NCI-H2196 treated with DMSO at 0.1 percent for 48 hours (cell line): ENCODE results near the gene MXD1.

Source experiments
- DNase-seq: peaks from one replicate; lab custom pipeline; 2025; ENCODE audit not compliant: unreplicated experiment; lab: John Stamatoyannopoulos, UW

Gene MXD1

DNA sequence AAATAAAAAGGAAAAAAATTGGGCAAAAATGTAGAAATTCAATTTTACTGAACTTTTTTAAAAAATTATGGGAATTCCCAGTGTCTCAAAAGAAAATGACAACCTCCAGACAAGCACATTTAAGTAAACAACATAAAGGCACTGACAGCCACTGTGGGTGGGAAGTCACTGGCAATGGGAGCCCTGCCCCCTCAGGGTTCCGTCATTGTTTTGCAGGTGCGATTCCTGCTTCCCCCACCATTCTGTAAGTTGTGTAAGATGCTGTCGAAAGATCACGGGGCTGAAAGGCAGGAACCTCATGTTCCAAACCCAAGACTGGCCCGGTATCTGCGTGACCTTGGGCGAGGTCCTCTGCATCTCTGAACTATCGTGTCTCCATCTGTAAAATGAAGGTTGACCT is 62.3 kb downstream of the MXD1 start:
- no peak for DNase-seq

- DNase-seq, result no peak
Measured at GRCh38 chr2:69977906-69978482, 63.1 kb downstream of the MXD1 start.

- no peak for DNase-seq
Measured at GRCh38 chr2:69979902-69980807, 65.2 kb downstream of the MXD1 start.

- DNase-seq, result no peak
Measured at GRCh38 chr2:69983392-69983966, 68.6 kb downstream of the MXD1 start.

- no peak for DNase-seq
Measured at GRCh38 chr2:69985216-69985615, 70.3 kb downstream of the MXD1 start.

DNA sequence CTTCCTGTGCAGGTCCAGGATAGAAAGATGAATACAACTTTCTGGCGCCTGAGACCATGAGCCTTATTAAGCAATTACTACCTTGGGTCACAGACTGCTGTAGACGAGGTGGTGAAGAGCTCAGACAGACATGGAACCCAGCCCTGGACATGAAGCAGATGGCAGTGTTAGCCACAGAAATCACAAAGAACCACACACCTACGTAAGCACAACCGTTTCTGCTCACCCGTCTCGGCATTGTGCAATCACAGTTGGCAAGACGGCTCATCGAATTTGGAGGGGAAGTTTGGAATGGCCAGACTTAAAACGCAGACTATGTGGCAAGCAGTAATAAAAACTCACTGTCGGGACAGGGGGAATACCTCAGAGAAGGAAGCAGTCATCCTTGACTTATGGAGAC is 70.8 kb downstream of the MXD1 start:
- no peak for DNase-seq

GRCh38 chr2:69986691-69987090 is 71.8 kb downstream of the MXD1 start:
- no peak for DNase-seq

DNA sequence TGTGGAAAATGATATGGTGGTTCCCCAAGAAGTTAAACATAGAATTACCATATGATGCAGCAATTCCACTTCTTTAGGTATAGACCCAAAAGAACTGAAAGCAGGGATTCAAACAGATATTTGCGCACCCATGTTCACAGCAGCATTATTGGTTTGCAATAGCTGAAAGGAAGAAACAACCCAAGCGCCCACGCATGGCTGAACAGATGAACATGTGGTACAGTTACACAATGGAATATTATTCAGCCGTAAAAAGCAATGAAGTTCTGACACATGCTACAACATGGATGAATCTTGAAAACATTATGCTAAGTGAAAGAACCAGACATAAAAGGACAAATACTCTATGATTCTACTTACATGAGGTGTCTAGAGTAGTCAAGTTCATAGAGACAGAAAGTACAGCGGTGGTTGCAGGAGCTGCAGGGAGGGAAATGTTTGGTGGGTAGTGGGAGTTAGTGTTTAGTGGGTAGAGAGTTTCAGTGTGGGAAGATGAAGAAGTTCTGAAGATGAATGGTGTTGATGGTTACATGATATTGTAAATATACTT is 73.3 kb downstream of the MXD1 start:
- DNase-seq, result no peak

GRCh38 chr2:69989009-69989408 is 74.1 kb downstream of the MXD1 start:
- DNase-seq, result no peak

GRCh38 chr2:69989441-69990105 is 74.7 kb downstream of the MXD1 start:
- no peak for DNase-seq
